T47D (cell line): ENCODE data around the gene MRPL52.

Source experiments
- DNase-seq, 2 experiments: peaks; one replicate each; pipeline versions ENCODE4 v3.0.0 to v3.0.0-alpha.2; 2011 to 2012; ENCODE audit warnings: low read depth in 1 of 2, low spot score in 1 of 2
- JUND ChIP-seq: IDR thresholded peaks from 2 replicates; pipeline ENCODE4 v1.6.1; 2012; ENCODE audit warnings: low read depth
- in situ Hi-C: cut with HindIII; loops from 2 replicates; pipeline ENCODE4 v1.10.0; 2016; ENCODE audit warnings: low sequenced_read_pairs, low pct_unique_long_range_greater_than_20kb

The MRPL52 gene

GRCh38 chr14:22875003-22875747 lies 45.5 kb downstream of the MRPL52 start:
- in situ Hi-C loops: no loop called here
- DNase-seq: no peak
- no peak for TF ChIP-seq JUND

- in situ Hi-C loops: no loop called here
- DNase-seq: no peak
- TF ChIP-seq JUND: no peak
Measured at GRCh38 chr14:22875748-22876319, 46.1 kb downstream of the MRPL52 start.

GRCh38 chr14:22877000-22877501 lies 47.4 kb downstream of the MRPL52 start:
- TF ChIP-seq JUND: no peak
- in situ Hi-C loops: no loop called here
- no peak for DNase-seq

GRCh38 chr14:22878271-22879246 lies 48.9 kb downstream of the MRPL52 start:
- no peak for TF ChIP-seq JUND
- in situ Hi-C loops: no loop called here
- DNase-seq: no peak

- in situ Hi-C loops: no loop called here
- DNase-seq: no peak
- no peak for TF ChIP-seq JUND
Measured at GRCh38 chr14:22882064-22882463, 52.4 kb downstream of the MRPL52 start.

- in situ Hi-C loops: no loop called here
- peak; percentile 46 to 92 for DNase-seq
- no peak for TF ChIP-seq JUND
Measured at GRCh38 chr14:22882529-22883172, 53.0 kb downstream of the MRPL52 start.

GRCh38 chr14:22883173-22883976 lies 53.7 kb downstream of the MRPL52 start, which contains the start of gene REM2:
TSS of gene REM2 (plus strand) at chr14:22883222. CDS start at chr14:22883288, 66 bp downstream.
- in situ Hi-C loops: no loop called here
- no peak for DNase-seq
- no peak for TF ChIP-seq JUND

GRCh38 chr14:22884076-22884737 lies 54.5 kb downstream of the MRPL52 start:
- no peak for DNase-seq
- in situ Hi-C loops: no loop called here
- TF ChIP-seq JUND: no peak
